GM19397 (cell line): ENCODE measurements around the gene BTN3A1.
A peak's percentile ranks its signal among the peaks of the same experiment; 100 is the strongest.
"Not testable (repeated sequence)": the region's sequence is repeated elsewhere in the genome, so short reads cannot be mapped to it uniquely, and the experiment has no call there.

Source experiments
- ATAC-seq: cut with Tn5 transposase; IDR thresholded peaks from one replicate; pipeline ENCODE4 v1.9.1; 2021; ENCODE audit warnings: mild to moderate bottlenecking, moderate library complexity; ENCODE audit not compliant: unreplicated experiment

The BTN3A1 gene

DNA sequence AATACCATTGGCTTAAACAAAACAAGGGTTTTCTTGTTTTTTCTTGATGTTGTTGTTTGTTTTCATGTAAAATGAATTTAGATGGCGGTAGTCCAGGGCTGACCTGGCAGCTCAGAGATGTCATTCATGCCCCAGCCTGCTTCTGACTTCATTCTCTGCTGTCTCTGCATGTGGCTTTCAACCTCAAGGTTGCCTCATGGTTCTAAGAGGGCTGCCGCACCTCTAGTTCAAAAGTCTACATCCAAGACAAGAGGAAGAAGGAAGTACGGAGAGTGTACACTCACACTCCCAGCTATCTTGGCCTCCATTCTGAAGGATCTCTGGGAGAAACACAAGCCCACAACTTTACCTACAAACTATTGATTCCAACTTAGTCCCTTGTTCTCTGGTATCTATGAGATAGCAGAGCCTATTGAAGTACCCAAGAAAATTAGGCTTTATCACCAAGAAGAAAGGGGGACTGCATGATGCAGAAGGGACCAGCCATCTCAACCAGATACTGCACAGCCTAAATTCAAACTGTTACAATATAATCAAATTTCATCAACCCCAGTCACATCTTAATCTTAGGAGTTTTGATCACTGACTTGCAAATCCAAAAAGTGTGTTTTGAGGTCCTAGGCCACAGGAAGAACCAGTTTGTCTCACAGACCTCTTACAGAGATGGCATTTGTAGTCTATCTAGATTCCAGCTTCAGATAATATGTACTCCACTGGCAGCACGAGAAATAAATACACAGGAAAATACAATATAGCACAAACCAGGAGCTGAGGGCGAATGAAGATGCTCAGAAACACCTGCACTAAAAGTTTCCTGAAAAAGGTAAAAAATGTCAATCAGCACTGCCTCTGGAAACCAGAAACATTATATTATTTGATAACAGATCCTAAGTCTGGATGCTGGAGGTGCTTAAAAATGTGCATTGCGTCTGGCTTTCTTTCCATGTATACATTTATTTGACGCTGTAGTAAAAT is 37.4 kb downstream of the BTN3A1 start:
- no peak for ATAC-seq

GRCh38 chr6:26440977-26441358 is 38.9 kb downstream of the BTN3A1 start:
- ATAC-seq = no peak

DNA sequence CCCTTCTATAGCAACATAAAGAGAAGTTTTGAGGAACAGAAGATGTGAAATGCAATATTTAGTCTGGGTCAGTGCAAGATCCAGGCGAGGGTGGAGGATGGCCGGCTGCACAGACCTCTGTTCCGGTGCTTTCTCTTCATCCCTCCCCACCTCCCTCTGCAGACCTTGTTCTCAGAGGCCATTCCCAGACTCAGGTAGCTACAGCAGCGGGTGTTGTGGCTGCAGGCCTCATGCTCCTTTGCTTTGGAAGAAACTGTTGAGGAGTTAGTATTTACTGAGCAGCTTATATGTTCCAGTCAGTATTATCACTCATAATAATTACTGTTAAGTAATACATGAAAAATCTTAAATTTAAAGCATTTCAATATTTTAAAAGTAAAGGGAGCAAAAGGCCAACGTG is 39.9 kb downstream of the BTN3A1 start:
- no peak for ATAC-seq

GRCh38 chr6:26445934-26446667 is 44.0 kb downstream of the BTN3A1 start:
- peak; percentile 69 for ATAC-seq

DNA sequence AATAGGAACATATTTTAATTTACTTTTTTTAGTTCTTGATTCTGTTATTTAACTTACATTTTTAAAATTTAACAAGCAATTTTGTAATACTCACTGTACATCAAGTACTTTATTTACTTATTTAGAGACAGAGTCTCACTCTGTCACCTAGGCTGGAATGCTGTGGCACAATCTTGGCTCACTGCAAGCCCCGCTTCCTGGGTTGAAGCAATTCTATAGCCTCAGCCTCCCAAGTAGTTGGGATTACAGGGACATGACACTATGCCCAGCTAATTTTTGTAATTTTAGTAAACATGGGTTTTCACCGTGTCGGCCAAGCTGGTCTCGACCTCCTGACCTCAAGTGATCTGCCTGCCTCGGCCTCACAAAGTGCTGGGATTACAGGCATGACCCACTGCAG is 45.2 kb downstream of the BTN3A1 start:
- no peak for ATAC-seq

DNA sequence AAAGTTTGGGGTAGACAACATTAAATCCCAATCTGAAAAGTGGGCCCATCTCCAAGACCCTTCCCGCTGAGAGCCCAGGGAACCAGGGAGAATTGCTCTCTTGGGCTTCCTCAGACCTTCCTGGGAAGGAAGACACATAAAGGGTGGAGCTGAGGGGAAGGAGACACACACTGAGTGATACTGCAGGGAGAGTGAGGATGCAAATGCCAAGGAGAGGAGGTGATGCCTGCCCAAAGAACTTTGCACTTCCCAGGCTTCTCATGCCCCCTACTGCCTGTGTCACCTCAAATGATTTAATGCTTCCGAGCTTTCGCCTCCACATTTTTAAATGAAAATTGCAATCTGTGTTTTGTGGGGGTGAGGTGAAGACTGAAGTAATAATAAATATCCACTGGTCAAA is 48.2 kb downstream of the BTN3A1 start:
- ATAC-seq = no peak

GRCh38 chr6:26452631-26453235 is 50.7 kb downstream of the BTN3A1 start:
- ATAC-seq = no peak

- ATAC-seq = no peak
Measured at GRCh38 chr6:26454631-26455030, 52.6 kb downstream of the BTN3A1 start.

GRCh38 chr6:26455357-26455970 is 53.4 kb downstream of the BTN3A1 start:
- no peak for ATAC-seq

DNA sequence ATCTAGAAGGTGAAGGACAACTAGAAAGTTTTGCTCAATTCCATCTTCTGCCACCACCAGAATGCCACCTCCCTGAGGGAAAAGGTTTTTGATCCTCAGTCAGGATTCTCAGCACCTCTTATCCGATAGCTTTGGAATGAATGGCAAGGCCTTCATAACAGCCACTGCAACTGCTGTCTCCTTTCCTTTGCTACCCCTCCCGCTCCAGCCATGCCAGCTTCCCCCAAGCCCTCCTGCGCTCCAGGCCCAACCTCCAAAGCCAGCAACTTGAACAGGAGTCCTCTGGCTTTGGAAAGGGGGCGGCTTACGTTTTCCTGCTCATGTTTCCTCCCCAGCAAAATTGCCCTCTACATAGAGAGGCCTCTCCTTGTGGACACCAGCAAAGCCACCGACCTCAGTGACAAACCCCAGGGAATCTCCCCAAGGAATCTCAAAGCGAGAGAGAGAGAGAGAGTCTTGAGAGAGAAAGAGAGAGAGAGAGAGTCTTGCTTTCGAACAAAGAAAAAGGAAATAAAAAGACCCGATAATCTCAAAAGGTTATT is 55.3 kb downstream of the BTN3A1 start:
- peak; percentile 20 for ATAC-seq

- peak; percentile 90 for ATAC-seq
Measured at GRCh38 chr6:26457806-26458688, 56.0 kb downstream of the BTN3A1 start, which contains the start of gene BTN2A1. BTN2A1 (plus strand) TSS chr6:26457955; CDS start chr6:26458637, 682 bp downstream.

- no peak for ATAC-seq
Measured at GRCh38 chr6:26459023-26459810, 57.1 kb downstream of the BTN3A1 start.

GRCh38 chr6:26461353-26461752 is 59.3 kb downstream of the BTN3A1 start:
- not testable (repeated sequence) for ATAC-seq

DNA sequence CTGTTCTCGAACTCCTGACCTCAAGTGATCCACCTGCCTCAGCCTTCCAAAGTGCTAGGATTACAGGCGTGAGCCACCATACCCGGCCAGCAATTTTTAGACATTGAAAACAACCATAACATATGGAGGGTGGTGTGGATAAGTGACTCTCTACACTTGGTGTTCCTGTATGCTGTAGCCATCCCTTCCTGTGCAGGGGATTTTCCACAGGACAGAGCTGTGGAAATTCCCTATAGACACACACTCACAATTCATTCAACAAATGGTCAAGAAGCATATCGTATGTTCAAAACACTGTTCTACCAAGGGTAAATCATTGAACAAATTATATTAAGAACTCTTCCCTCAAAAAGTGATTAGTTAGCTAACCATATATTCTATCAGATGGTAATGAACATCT is 61.9 kb downstream of the BTN3A1 start:
- ATAC-seq = no peak

GRCh38 chr6:26464416-26465131 is 62.5 kb downstream of the BTN3A1 start:
- ATAC-seq = no peak
